GM18870 (cell line): ENCODE results near the gene ABCA6.
"Not testable (repeated sequence)": the region's sequence is repeated elsewhere in the genome, so short reads cannot be mapped to it uniquely, and the experiment has no call there.

Source experiments
- ATAC-seq: cut with Tn5 transposase; IDR thresholded peaks from one replicate; pipeline ENCODE4 v1.9.1; 2021; ENCODE audit warnings: moderate library complexity; ENCODE audit not compliant: unreplicated experiment

ABCA6 gene, protein sequence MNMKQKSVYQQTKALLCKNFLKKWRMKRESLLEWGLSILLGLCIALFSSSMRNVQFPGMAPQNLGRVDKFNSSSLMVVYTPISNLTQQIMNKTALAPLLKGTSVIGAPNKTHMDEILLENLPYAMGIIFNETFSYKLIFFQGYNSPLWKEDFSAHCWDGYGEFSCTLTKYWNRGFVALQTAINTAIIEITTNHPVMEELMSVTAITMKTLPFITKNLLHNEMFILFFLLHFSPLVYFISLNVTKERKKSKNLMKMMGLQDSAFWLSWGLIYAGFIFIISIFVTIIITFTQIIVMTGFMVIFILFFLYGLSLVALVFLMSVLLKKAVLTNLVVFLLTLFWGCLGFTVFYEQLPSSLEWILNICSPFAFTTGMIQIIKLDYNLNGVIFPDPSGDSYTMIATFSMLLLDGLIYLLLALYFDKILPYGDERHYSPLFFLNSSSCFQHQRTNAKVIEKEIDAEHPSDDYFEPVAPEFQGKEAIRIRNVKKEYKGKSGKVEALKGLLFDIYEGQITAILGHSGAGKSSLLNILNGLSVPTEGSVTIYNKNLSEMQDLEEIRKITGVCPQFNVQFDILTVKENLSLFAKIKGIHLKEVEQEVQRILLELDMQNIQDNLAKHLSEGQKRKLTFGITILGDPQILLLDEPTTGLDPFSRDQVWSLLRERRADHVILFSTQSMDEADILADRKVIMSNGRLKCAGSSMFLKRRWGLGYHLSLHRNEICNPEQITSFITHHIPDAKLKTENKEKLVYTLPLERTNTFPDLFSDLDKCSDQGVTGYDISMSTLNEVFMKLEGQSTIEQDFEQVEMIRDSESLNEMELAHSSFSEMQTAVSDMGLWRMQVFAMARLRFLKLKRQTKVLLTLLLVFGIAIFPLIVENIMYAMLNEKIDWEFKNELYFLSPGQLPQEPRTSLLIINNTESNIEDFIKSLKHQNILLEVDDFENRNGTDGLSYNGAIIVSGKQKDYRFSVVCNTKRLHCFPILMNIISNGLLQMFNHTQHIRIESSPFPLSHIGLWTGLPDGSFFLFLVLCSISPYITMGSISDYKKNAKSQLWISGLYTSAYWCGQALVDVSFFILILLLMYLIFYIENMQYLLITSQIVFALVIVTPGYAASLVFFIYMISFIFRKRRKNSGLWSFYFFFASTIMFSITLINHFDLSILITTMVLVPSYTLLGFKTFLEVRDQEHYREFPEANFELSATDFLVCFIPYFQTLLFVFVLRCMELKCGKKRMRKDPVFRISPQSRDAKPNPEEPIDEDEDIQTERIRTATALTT (N-terminal part only)

DNA sequence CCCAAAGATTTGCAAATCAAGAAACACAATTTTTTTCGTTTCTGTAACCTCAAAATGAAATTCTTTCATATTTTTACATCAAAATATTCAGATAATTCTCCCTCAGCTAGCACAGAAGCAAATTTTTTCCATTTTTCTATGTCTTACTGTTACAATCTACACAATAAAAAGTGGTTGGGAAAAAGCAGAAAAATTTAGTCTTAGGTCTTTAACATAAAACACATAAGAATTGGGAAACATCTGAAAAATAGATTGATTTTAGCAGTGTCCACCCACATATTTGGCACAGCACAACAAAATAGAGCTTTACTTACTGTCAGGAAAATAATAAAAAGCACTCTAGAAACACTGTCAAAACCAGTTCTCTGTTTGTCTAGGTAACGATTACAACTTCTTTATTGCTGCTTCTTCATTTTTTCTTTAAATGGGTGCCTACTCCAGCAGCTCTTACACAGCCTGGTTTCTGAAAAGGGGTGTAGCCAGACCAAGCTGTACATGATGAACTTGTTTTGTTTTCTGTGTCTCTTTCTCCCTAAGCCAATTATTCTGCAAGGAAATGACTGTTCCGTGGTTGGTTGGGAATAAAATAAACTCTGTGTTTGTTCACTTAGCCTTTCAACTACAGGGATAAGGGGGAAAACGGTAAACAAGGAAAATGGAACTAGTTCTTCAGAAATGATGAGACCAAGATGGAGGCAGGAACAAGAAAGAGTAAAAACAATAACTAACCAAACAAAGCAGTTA, at the start of gene ABCA6:
TSS of gene ABCA6 (minus strand) at position 465 of the 744 bp plus-strand sequence. CDS start 1,192 bp downstream, outside the sequence.
- no peak for ATAC-seq

DNA sequence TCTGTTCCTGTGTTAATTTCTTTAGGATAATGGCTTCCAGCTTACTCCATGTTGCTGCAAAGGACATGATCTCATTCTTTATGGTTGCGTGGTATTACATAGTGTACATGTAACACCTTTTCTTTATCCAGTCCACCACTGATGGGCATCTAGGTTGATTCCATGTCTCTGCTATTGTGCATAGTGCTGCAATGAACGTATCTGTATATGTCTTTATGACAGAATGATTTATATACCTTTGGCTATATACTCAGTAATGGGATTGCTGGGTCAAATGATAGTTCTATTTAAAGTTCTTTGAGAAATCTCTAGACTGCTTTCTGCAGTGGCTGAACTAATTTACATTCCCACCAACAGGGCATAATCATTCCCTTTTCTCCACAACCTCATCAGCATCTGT, 47.1 kb upstream of the ABCA6 start:
- ATAC-seq: no peak

DNA sequence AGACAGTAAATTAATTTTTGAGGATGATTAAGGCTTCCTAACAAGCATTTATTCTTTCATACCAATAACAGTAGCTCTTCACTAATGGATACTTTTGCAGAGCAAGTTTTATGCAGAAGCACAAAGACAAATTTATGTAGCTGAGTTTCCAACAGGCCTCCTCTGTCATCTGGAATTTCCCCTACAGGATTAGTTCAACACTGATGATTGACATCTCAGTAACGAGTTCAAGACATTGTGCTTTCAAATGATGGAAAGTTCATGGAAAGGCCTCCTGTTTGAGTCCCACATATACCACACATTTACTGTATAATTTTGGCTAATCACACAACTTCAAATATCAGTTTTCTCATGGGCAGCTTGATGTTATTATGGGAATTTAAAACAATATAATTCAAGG, 46.4 kb upstream of the ABCA6 start:
- no peak for ATAC-seq

DNA sequence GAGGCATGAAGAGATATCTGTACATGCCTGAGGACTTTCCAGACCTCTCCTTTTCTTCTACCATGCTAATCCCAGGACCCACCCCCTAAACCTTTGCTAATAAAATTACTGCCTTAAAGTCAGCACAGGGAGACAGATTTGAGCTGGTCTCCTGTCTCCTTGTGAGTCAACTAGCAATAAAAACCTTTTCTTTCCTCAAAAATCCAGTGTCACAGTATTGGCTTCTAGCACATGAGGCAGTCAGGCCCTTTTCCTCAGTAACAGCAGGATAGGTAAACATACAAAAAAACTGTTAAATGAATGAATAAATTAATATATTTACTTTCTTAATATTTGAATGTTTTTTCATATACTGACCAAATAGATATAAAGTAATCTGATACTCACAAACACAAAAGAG, 45.6 kb upstream of the ABCA6 start:
- no peak for ATAC-seq

DNA sequence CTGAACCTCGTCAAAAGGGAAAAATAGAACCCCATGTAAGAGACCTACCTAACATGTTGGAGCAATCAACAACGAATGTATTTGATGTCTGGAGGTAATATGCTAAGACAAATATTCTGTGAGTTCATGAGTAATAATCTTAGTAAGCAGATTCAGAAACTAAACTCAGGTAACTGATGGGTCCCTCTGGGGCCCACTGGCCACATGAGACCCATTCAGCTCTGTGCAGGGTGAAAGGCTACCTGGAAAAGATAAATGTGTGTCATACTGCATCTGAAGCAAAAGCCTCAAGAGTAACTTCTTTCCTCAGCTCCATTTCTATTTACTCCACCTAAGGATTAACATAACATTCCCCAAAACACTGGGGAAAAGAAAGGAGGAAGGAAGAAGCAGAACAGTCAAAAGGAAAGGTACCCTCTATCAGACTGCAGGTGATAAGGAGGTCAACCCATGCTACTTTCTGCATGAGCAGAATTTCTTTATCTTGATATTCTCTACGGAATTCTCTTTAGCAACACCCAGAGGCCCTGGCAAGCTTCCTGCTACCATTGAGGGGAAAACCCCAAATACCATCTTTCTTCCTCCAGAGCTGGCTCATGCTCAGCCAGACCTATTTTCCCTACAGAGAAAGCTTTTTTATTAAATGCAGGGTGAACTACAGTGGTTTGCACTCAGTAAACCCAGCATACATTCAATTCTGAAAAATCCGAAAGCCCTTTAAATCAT, 37.7 kb upstream of the ABCA6 start:
- ATAC-seq: no peak

DNA sequence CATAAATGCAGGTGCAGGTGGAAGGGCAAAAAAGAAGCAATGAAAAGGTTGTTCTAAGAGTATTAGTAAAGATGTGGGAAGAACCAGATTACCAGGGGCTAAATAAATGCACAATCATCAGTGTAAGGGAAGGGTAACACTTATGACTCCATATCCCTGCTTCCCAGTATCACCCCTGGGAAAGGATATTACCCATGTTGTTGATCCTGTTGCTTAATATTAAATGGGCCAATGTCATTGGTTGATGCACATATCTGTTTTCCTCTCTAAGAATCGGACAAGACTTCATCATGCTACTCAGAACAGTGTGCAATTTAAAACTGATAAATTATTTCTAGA, 34.7 kb upstream of the ABCA6 start:
- ATAC-seq: no peak

DNA sequence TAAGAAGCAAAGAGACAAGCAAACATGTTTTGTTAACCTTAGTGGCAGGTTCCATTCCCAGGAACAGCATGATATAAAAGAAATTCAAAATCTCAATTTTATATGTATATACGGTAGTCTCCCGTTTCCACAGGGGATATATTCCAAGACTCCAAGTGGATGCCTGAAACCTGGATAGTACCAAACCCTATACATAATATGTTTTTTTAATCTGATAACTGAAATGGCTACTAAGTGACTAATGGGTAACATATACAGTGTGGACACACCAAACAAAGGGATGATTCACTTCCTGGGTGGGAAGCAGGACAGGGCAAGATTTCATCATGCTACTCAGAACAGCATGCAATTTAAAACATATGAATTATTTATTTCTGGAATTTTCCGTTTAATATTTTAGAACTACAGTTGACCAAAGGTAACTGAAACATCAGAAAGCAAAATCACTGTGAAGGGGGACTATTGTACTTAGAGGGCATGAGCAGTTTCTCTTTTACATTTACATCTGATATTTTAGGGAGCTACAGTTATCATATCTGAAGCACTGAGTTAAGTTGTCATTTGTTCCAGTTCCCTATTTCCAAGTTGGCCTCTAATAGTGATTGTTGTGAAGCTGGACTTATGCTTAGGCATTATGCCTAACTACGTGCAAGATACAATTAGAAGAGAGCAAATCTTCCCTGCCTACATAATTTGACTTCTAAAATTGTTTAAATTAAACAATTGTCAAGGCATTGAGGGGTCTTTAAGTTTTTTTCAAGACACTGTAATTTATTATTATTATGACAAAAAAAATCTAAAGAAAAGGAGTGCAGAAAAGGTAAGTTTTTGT, 34.1 kb upstream of the ABCA6 start:
- no peak for ATAC-seq

DNA sequence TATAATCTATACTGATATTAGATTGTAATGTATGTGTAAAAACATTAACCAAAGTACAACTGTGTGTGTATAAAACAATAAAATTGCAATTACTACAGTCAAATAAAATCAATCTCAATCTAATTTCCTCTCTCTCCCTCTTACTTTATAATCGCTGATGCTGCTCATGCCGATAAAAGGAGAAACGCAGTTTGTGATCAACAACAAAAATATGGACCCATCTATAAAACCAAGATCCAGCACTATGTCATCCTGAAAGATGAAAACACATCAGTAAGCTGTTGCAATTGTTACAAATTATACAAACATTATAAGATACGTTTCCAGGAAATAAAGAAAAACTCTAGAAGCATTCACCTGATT, 33.5 kb upstream of the ABCA6 start:
- no peak for ATAC-seq

DNA sequence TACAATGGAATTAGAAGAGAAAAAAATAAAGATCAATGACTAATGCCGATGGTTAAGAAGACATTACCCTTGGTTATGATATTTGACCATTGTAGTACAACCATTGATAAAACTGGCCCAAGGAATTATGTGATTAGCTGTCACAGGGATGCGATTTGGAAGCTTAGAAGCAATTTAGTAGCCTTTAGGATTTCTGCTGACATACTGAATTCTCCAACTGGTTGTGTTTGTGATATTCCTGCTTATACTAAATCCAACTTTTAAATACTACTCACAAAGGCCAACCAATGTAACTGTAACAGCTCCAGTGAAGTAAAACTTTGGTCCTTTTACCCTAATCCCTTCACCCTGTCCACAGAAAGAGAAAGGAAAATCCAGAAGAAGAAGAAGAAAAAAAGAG, 31.4 kb upstream of the ABCA6 start:
- no peak for ATAC-seq

DNA sequence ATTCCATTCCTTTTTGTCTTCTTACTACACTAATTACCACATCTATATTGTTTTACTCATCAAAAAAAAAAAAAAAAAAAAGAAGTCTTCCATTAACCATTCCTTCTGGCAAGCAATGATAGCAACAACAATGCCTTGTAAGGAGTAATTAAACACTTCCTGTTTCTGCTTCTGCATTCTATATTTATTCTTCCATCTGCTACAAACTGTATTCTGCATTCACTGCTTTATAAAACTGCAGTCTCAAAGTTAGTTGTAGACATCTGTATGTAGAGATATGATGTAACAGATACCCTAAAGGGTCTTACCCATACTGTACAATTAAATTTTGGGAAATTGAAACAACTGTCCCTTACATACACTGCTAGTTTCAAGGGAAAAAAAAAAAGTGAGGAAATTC, 28.7 kb upstream of the ABCA6 start:
- no peak for ATAC-seq

DNA sequence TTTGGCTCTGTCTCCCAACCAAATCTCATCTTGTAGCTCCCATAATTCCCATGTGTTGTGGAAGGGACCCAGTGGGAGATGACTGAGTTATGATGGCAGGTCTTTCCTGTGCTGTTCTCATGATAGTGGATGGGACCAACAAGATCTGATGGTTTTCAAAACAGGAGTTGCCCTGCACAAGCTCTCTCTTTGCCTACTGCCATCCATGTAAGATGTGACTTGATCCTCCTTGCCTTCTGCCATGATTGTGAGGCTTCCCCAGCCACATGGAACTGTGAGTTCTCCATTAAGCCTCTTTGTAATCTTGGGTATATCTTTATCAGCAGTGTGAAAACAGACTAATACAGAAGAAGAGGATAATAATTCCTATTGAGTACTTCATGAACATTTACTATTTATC, 26.9 kb upstream of the ABCA6 start:
- ATAC-seq: not testable (repeated sequence)

DNA sequence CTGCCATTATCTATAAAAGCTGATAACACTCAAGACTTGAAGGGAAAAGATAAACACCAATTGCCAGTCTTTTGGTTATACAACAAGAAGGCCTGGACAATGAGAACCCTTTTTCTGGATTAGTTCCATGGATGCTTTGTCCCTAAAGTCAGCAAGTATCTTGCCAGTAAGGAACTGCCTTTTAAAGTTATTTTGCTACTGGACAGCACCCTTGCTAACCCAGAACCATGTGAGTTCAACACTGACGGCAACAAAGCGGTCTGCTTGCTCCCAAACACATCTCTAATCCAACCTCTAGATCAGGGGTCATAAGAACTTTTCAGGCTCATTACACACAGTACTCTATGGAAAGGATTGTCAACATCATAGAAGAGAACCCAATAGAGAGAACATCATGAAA, 25.3 kb upstream of the ABCA6 start:
- no peak for ATAC-seq

DNA sequence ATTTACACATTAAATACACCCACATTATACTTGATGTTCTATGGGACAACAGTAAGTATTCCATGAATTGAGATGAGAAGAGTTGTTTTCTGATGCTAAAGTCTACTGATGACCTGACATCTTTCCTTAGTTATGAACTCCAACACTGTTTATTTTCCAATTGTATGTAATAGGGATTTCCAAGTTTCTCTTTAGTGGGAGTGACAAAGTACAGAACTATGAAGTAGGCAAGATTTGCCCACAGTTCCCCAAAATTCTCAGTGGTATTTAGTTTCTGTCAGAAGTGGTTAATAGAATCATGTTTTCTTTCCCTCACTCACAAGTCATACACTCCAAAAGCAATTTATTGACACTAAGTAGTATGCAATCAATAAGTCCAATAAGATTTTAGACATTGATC, 22.5 kb upstream of the ABCA6 start:
- no peak for ATAC-seq

DNA sequence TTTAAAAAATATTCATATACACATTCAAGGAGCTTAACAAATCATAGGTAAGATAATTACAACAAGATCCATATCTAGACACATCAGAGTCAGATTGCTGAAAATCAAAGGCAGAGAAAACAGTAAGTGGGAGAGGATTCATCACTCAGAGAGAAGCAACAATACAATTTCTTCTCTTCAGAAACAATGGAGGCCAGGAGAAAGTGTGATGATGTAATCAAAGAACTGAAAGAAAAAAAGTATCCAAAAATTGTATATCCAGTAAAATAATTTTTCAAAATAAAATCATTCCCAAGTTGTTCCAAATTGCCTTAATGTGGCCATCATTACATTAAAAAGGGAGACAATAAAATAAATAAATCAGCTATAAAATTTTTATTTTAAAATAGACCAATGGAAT, 17.7 kb upstream of the ABCA6 start:
- no peak for ATAC-seq

DNA sequence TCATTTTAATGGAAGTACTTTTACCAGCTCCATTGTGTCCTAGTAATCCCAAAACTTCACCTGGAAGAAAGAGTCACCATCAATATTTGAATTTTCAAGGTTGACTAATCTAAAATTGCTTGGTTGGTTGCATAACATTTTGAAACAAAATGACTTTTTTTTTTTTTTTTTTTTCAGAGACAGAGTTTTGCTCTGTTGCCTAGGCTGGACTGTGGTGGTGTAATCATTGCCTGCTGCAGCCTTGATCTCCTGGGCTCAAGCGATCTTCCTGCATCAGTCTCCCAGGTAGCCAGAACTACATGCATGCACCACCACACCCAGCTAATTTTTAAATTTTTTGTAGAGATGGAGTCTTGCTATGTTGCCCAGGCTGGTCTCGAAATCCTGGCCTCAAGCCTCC, 12.6 kb upstream of the ABCA6 start:
- no peak for ATAC-seq

DNA sequence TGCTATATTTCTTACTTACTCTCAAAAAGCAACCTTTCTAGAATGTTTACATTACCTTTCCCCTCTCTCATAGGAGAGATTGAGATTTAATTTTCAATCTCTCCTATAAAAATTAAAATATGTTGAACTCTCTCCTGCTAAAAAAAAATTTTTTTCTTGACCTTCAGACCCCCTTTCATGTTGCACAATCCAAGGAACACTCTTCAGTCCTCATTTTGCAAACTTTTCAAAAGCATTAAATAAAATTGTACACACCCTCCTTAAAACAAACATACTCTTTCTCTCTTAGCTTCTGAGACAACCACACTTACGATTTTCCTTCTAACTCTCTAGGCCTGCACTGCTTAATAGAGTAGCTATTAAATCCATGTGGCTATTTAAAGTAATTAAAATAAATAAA, 8.6 kb upstream of the ABCA6 start:
- ATAC-seq: no peak

DNA sequence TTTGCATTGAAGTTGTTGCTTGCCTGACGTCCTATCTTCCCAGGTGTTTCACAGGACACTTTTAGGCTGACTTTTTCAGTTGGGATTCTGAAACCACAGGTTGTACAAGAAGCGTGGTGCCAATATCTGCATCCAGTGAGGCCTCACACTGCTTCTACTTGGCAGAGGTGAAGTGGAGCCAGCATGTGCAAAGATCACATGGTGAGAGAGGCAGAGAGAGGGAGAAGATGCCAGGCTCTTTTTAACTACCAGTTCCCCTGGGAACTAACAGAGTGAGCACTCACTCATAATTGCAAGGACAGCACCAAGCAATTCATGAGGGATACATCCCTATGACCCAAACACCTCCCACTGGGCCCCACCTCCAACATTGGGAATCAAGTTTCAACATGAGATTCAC, 5.8 kb upstream of the ABCA6 start:
- no peak for ATAC-seq

DNA sequence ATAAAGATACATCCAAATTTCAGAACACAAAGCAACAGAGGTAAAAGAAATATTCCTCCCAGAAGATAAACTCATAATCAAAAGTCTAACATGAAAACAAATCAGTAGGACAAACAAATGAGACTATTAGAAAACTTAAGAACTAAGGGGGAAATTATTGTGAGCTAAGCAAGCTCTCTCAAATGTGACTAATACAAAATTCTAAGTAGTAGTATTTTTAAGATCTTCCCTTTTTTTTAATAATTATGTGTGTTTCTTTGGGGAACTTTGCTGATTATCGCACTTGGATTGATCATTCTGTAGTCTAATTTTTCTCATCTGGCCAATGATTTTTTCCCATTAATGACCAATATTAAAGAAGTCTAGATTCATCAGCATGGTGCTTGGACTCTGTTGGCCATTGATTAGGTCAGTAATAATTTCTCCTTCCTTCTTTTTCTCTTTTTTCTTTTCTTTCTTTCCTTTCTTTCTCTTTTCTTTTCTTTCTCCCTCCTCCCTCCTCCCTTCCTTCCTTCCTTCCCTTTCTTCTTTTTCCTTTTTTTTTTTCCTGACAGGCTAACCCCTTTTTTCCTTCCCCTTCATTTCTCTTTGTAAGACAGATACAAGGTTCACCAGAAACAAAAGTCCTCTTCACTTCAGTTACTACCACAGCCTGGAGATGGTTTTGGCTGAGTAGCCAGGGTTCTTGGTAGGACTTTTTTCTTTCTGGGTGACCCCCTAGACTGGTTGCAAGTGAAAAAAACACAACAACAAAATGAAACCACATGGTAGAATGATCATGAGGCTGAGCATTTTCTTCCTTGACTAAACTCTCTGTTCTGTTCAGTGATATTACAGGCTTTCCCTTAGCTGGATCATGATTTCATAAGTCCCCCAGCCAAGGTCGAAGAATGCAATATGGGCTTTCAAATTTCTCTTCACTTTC, 2.9 kb upstream of the ABCA6 start:
- ATAC-seq: no peak
